GM23338 (cell line): ENCODE measurements around the gene TBCC. TPM values are rescaled to one million over a fixed set of nuclear protein-coding genes. Genes with fewer than 3 reads are reported as not detected.

Experiments used
- ATAC-seq: fragments of 200-7000 bp; cut with Tn5 transposase; 3 replicates; pipeline ENCODE4 v1.9.1; 2020
- DNase-seq: peaks from one replicate; pipeline ENCODE4 v3.0.0-alpha.2; 2015; ENCODE audit warnings: low spot score
- H2AFZ ChIP-seq: fragments of 200-600 bp; sonication (generic); 2 replicates; pipeline ENCODE4 v1.8.0; 2016; ENCODE audit warnings: antibody characterized with exemption, mild to moderate bottlenecking, moderate library complexity
- H3F3A ChIP-seq: fragments of 200-600 bp; sonication (generic); replicated peaks from 2 replicates; pipeline ENCODE4 v1.8.0; 2017; ENCODE audit warnings: antibody characterized with exemption, mixed run types, low read depth
- H3K27ac ChIP-seq: fragments of 200-600 bp; sonication (generic); 2 replicates; pipeline ENCODE4 v1.6.1; 2016; ENCODE audit warnings: low read depth
- H3K27me3 ChIP-seq: fragments of 200-600 bp; sonication (generic); 2 replicates; pipeline ENCODE4 v1.8.0; 2016; ENCODE audit warnings: mild to moderate bottlenecking, mixed run types, moderate library complexity; ENCODE audit not compliant: insufficient read depth
- H3K36me3 ChIP-seq: fragments of 200-600 bp; sonication (generic); 2 replicates; pipeline ENCODE4 v1.8.0; 2016; ENCODE audit warnings: mild to moderate bottlenecking; ENCODE audit not compliant: insufficient read depth
- H3K4me1 ChIP-seq: fragments of 200-600 bp; sonication (generic); 2 replicates; pipeline ENCODE4 v1.8.0; 2016; ENCODE audit warnings: mild to moderate bottlenecking, moderate library complexity; ENCODE audit not compliant: insufficient read depth
- H3K4me2 ChIP-seq: fragments of 200-600 bp; sonication (generic); 2 replicates; pipeline ENCODE4 v1.7.1; 2017; ENCODE audit warnings: mixed run types
- H3K4me3 ChIP-seq: fragments of 200-600 bp; sonication (generic); 2 replicates; pipeline ENCODE4 v1.6.1; 2016; ENCODE audit warnings: mixed run types
- H3K79me2 ChIP-seq: fragments of 200-600 bp; sonication (generic); replicated peaks from 2 replicates; pipeline ENCODE4 v1.8.0; 2017; ENCODE audit warnings: mild to moderate bottlenecking; ENCODE audit not compliant: insufficient read depth
- H3K9me2 ChIP-seq: fragments of 200-600 bp; sonication (generic); 2 replicates; pipeline ENCODE4 v1.8.0; 2017; ENCODE audit not compliant: insufficient read depth
- H4K20me1 ChIP-seq: fragments of 200-600 bp; sonication (generic); replicated peaks from 2 replicates; pipeline ENCODE4 v1.8.0; 2017; ENCODE audit warnings: mild to moderate bottlenecking; ENCODE audit not compliant: insufficient read depth
- H3K27ac Mint-ChIP-seq: 2 replicates; pipeline ENCODE4 v1.8.0; 2020; ENCODE audit warnings: inconsistent platforms, mild to moderate bottlenecking, moderate library complexity, mixed read lengths
- H3K27me3 Mint-ChIP-seq: 3 replicates; pipeline ENCODE4 v1.8.0; 2022; ENCODE audit warnings: low read depth, mild to moderate bottlenecking, moderate library complexity, mixed read lengths, inconsistent platforms; ENCODE audit not compliant: insufficient read depth, poor library complexity
- H3K36me3 Mint-ChIP-seq: 3 replicates; pipeline ENCODE4 v1.8.0; 2021; ENCODE audit warnings: low read depth, mild to moderate bottlenecking, inconsistent platforms, moderate library complexity, mixed read lengths
- H3K4me1 Mint-ChIP-seq: 3 replicates; pipeline ENCODE4 v1.8.0; 2020; ENCODE audit warnings: mild to moderate bottlenecking, inconsistent platforms, mixed read lengths
- H3K4me3 Mint-ChIP-seq: 3 replicates; pipeline ENCODE4 v1.8.0; 2021; ENCODE audit warnings: moderate library complexity, mild to moderate bottlenecking, inconsistent platforms, mixed read lengths
- H3K9me3 Mint-ChIP-seq: 3 replicates; pipeline ENCODE4 v1.8.0; 2020; ENCODE audit warnings: moderate library complexity, mild to moderate bottlenecking, inconsistent platforms, mixed read lengths
- EZH2 ChIP-seq: fragments of 200-600 bp; sonication (generic); IDR thresholded peaks from one replicate; pipeline ENCODE4 v1.8.0; 2017; ENCODE audit warnings: antibody characterized with exemption, mild to moderate bottlenecking, low read depth; ENCODE audit not compliant: unreplicated experiment
- EZH2phosphoT487 ChIP-seq: fragments of 200-600 bp; sonication (generic); IDR thresholded peaks from one replicate; pipeline ENCODE4 v1.8.1; 2018; ENCODE audit warnings: antibody characterized with exemption; ENCODE audit not compliant: unreplicated experiment
- JUNB ChIP-seq: IDR thresholded peaks from one replicate; pipeline ENCODE4 v1.6.1; 2016; ENCODE audit warnings: antibody characterized with exemption; ENCODE audit not compliant: unreplicated experiment
- ZNF114 ChIP-seq: fragments of 250-450 bp; sonication (Bioruptor Pico); IDR thresholded peaks from 2 replicates; pipeline ENCODE4 v1.5.0; 2020; ENCODE audit warnings: mild to moderate bottlenecking, moderate library complexity
- ZNF331 ChIP-seq: fragments of 250-450 bp; sonication (Bioruptor Pico); IDR thresholded peaks from 2 replicates; pipeline ENCODE4 v1.5.0; 2020; ENCODE audit warnings: low read depth, mild to moderate bottlenecking, moderate library complexity
- polyA plus RNA-seq: library from polyadenylated mRNA; unstranded; fragments of >200 nt; fragmentation: Nextera tagmentation; extraction: Ambion mirVana; gene quantifications from 2 replicates; pipeline ENCODE4 v1.2.1, GENCODE V29; 2016
- total RNA-seq: library from RNA; depleted of rRNA; stranded (reverse); fragments of >200 nt; shearing (Covaris generic); gene quantifications from 2 replicates; pipeline ENCODE4 v1.2.3, GENCODE V29; 2014
- TF ChIP-seq, protein P1 (sequence below): fragments of 250-450 bp; sonication (Bioruptor Pico); IDR thresholded peaks from 2 replicates; pipeline ENCODE4 v1.5.0; 2020; ENCODE audit warnings: mild to moderate bottlenecking, moderate library complexity
- TF ChIP-seq, protein P2 (sequence below), 2 experiments: fragments of 200-600 bp in 1 of 2; sonication (generic) in 1 of 2; conservative IDR thresholded peaks; 2 replicates each; pipeline versions ENCODE4 v1.5.1 to v1.6.1; 2016 to 2017; ENCODE audit warnings: antibody characterized with exemption in 2 of 2, low read depth in 2 of 2, mild to moderate bottlenecking in 2 of 2, moderate library complexity in 1 of 2
- TF ChIP-seq, protein P3 (sequence below): IDR thresholded peaks from one replicate; pipeline ENCODE4 v1.6.1; 2018; ENCODE audit warnings: antibody characterized with exemption; ENCODE audit not compliant: unreplicated experiment

TBCC gene
- total and polyA plus RNA-seq, 2 experiments from 2014 or later, result 45.0 to 48.3 TPM

DNA sequence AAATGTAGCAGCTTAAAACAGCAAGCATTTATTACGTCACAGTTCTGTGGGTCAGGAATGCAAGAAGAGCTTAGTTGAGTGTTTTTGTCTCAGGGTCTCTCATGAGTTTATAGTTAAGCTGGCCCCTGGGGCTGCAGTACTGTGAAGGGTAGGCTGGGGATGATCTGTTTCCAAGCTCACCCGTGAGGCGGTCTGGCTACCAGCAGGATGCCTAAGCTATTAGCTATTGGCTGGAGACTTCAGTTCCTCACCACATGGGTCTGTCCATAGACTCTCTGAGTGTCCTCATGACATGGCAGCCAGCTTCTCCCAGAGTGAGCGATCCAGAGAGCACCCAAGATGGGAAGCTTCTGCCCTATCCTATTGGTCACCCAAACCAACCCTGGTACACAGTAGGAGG, 23.1 kb upstream of the TBCC start:
- ATAC-seq, result no peak
- H4K20me1 ChIP-seq, result no peaks in the 10 kb centered on the region
- H3K4me3 Mint-ChIP-seq, result no peak overlapping the region
- no peaks in the 10 kb centered on the region for H3K9me3 Mint-ChIP-seq
- no peaks in the 10 kb centered on the region for H3K36me3 ChIP-seq
- peaks cover 37% of the 10 kb centered on the region for H3K4me1 Mint-ChIP-seq
- H3K4me1 ChIP-seq, result peaks cover 21% of the 10 kb centered on the region
- 0 out of 2 replicates have a peak, but pooled peaks cover 4% of the 10 kb centered on the region for H3K79me2 ChIP-seq
- TF ChIP-seq ZNF114 (CRISPR knock-in tag) (no peak), JUNB (no peak), ZNF331 (CRISPR knock-in tag) (no peak), EZH2 (no peak), EZH2phosphoT487 (no peak)
- TF ChIP-seq, protein P1, sequence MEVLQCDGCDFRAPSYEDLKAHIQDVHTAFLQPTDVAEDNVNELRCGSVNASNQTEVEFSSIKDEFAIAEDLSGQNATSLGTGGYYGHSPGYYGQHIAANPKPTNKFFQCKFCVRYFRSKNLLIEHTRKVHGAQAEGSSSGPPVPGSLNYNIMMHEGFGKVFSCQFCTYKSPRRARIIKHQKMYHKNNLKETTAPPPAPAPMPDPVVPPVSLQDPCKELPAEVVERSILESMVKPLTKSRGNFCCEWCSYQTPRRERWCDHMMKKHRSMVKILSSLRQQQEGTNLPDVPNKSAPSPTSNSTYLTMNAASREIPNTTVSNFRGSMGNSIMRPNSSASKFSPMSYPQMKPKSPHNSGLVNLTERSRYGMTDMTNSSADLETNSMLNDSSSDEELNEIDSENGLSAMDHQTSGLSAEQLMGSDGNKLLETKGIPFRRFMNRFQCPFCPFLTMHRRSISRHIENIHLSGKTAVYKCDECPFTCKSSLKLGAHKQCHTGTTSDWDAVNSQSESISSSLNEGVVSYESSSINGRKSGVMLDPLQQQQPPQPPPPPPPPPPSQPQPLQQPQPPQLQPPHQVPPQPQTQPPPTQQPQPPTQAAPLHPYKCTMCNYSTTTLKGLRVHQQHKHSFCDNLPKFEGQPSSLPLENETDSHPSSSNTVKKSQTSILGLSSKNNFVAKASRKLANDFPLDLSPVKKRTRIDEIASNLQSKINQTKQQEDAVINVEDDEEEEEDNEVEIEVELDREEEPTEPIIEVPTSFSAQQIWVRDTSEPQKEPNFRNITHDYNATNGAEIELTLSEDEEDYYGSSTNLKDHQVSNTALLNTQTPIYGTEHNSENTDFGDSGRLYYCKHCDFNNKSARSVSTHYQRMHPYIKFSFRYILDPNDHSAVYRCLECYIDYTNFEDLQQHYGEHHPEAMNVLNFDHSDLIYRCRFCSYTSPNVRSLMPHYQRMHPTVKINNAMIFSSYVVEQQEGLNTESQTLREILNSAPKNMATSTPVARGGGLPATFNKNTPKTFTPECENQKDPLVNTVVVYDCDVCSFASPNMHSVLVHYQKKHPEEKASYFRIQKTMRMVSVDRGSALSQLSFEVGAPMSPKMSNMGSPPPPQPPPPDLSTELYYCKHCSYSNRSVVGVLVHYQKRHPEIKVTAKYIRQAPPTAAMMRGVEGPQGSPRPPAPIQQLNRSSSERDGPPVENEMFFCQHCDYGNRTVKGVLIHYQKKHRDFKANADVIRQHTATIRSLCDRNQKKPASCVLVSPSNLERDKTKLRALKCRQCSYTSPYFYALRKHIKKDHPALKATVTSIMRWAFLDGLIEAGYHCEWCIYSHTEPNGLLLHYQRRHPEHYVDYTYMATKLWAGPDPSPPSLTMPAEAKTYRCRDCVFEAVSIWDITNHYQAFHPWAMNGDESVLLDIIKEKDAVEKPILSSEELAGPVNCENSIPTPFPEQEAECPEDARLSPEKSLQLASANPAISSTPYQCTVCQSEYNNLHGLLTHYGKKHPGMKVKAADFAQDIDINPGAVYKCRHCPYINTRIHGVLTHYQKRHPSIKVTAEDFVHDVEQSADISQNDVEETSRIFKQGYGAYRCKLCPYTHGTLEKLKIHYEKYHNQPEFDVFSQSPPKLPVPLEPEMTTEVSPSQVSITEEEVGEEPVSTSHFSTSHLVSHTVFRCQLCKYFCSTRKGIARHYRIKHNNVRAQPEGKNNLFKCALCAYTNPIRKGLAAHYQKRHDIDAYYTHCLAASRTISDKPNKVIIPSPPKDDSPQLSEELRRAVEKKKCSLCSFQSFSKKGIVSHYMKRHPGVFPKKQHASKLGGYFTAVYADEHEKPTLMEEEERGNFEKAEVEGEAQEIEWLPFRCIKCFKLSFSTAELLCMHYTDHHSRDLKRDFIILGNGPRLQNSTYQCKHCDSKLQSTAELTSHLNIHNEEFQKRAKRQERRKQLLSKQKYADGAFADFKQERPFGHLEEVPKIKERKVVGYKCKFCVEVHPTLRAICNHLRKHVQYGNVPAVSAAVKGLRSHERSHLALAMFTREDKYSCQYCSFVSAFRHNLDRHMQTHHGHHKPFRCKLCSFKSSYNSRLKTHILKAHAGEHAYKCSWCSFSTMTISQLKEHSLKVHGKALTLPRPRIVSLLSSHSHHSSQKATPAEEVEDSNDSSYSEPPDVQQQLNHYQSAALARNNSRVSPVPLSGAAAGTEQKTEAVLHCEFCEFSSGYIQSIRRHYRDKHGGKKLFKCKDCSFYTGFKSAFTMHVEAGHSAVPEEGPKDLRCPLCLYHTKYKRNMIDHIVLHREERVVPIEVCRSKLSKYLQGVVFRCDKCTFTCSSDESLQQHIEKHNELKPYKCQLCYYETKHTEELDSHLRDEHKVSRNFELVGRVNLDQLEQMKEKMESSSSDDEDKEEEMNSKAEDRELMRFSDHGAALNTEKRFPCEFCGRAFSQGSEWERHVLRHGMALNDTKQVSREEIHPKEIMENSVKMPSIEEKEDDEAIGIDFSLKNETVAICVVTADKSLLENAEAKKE (CRISPR knock-in tag), result no peak
- TF ChIP-seq, protein P2, sequence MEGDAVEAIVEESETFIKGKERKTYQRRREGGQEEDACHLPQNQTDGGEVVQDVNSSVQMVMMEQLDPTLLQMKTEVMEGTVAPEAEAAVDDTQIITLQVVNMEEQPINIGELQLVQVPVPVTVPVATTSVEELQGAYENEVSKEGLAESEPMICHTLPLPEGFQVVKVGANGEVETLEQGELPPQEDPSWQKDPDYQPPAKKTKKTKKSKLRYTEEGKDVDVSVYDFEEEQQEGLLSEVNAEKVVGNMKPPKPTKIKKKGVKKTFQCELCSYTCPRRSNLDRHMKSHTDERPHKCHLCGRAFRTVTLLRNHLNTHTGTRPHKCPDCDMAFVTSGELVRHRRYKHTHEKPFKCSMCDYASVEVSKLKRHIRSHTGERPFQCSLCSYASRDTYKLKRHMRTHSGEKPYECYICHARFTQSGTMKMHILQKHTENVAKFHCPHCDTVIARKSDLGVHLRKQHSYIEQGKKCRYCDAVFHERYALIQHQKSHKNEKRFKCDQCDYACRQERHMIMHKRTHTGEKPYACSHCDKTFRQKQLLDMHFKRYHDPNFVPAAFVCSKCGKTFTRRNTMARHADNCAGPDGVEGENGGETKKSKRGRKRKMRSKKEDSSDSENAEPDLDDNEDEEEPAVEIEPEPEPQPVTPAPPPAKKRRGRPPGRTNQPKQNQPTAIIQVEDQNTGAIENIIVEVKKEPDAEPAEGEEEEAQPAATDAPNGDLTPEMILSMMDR (conservative IDR thresholded peaks at IDR 0.05; ENCODE audit: low read depth in 2 of 2), result no peak
- TF ChIP-seq, protein P3, sequence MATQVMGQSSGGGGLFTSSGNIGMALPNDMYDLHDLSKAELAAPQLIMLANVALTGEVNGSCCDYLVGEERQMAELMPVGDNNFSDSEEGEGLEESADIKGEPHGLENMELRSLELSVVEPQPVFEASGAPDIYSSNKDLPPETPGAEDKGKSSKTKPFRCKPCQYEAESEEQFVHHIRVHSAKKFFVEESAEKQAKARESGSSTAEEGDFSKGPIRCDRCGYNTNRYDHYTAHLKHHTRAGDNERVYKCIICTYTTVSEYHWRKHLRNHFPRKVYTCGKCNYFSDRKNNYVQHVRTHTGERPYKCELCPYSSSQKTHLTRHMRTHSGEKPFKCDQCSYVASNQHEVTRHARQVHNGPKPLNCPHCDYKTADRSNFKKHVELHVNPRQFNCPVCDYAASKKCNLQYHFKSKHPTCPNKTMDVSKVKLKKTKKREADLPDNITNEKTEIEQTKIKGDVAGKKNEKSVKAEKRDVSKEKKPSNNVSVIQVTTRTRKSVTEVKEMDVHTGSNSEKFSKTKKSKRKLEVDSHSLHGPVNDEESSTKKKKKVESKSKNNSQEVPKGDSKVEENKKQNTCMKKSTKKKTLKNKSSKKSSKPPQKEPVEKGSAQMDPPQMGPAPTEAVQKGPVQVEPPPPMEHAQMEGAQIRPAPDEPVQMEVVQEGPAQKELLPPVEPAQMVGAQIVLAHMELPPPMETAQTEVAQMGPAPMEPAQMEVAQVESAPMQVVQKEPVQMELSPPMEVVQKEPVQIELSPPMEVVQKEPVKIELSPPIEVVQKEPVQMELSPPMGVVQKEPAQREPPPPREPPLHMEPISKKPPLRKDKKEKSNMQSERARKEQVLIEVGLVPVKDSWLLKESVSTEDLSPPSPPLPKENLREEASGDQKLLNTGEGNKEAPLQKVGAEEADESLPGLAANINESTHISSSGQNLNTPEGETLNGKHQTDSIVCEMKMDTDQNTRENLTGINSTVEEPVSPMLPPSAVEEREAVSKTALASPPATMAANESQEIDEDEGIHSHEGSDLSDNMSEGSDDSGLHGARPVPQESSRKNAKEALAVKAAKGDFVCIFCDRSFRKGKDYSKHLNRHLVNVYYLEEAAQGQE, result no peak
- no peaks in the 10 kb centered on the region for H3K9me2 ChIP-seq
- no peak overlapping the region for H3K27ac ChIP-seq
- peaks cover 8% of the 10 kb centered on the region for H3K27me3 Mint-ChIP-seq
- no peaks in the 10 kb centered on the region for H3K36me3 Mint-ChIP-seq
- no peak overlapping the region for H3K4me3 ChIP-seq
- no peak overlapping the region for H3K27ac Mint-ChIP-seq
- H2AFZ ChIP-seq, result no peak overlapping the region
- H3F3A ChIP-seq, result no peaks in the 10 kb centered on the region
- H3K4me2 ChIP-seq, result no peak overlapping the region
- no peaks in the 10 kb centered on the region for H3K27me3 ChIP-seq
- DNase-seq, result no peak
